ENCODE data around the gene KASH5. TPM values are rescaled to one million over a fixed set of nuclear protein-coding genes. Genes with fewer than 3 reads are reported as not detected.

The KASH5 gene
- total and polyA plus RNA-seq, 2 of the 13 experiments (the other 11 are each of a cell fraction or from before 2014, with no cell fraction given): not detected

DNA sequence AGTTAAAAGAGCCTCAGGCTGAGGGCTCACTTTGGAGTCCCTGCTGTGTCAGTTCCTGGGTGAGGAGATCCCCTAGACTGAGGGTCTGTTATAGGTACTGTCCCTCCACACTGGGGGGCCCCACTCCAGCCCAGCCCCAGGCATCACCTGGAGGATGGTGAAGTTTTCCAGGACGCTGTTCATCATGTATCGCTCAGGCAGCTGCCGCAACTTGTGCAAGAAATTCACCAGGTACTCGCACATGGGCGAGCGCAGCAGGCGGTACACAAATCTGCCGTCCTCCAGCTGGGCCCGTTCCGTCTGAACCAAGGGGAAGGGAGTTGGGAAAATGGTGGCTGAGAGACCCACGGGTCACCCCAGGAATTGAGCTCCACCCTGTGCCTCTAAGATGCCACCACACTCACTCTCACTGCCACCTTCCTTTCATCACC is 45.7 kb upstream of the KASH5 start:
- Histone ChIP-seq H3K9ac (ENCODE audit: insufficient read depth, low read depth, low read length) (no peak overlapping the region), H3K9me3 (ENCODE audit: low read length) (no peaks in the 10 kb centered on the region), H3K4me3 (replicated peaks in 1 of 3; ENCODE audit: insufficient read depth in 1 of 3, low read depth in 2 of 3, low read length in 3 of 3) (no peak overlapping the region), H3K79me2 (ENCODE audit: insufficient read depth, low read length) (no peaks in the 10 kb centered on the region), H3K36me3 (replicated peaks in 1 of 2; ENCODE audit: control insufficient read depth in 1 of 2, insufficient read depth in 2 of 2, low read length in 2 of 2) (peaks cover 5 to 6% of the 10 kb centered on the region in 2 experiments; a peak in 2 of 5 replicates), H3K4me2 (ENCODE audit: low read depth, low read length) (no peak overlapping the region), H4K20me1 (ENCODE audit: insufficient read depth, low read length) (no peaks in the 10 kb centered on the region), H2AFZ (ENCODE audit: low read length) (no peak overlapping the region), H3K27ac (ENCODE audit: extremely low read length, insufficient read depth, low read length) (no peak overlapping the region), H3K27me3 (ENCODE audit: control insufficient read depth in 1 of 2, insufficient read depth in 2 of 2, low read length in 2 of 2) (no peaks in the 10 kb centered on the region), H3K4me1 (ENCODE audit: insufficient read depth, low read length) (peaks cover 15% of the 10 kb centered on the region)
- in situ Hi-C loops (cut with HindIII; ENCODE audit: extremely low pct_ligation_motif_present, low pct_unique_long_range_greater_than_20kb): no loop called here
- BruUV-seq (replicated peaks): no TSS peak
- TF ChIP-seq ZNF205 (CRISPR knock-in tag; IDR thresholded peaks at IDR 0.05) (no peak), ZNF280D (CRISPR knock-in tag; IDR thresholded peaks at IDR 0.05) (no peak), SUZ12 (IDR thresholded peaks at IDR 0.05; ENCODE audit: low read depth, low read length) (no peak), PLRG1 (conservative IDR thresholded peaks at IDR 0.05) (no peak), LRRFIP1 (CRISPR knock-in tag; conservative IDR thresholded peaks at IDR 0.05) (no peak), MEF2D (CRISPR knock-in tag; IDR thresholded peaks at IDR 0.05) (no peak), ZNF256 (CRISPR knock-in tag; conservative IDR thresholded peaks at IDR 0.05) (no peak), ZNF232 (CRISPR knock-in tag; IDR thresholded peaks at IDR 0.05; ENCODE audit: borderline replicate concordance) (no peak), ZFP82 (CRISPR knock-in tag; IDR thresholded peaks at IDR 0.05; ENCODE audit: borderline replicate concordance) (no peak), ZNF761 (CRISPR knock-in tag; conservative IDR thresholded peaks at IDR 0.05) (no peak)
- no peak for FAIRE-seq
- ChIA-PET POLR2A (no interaction called here), CTCF (ENCODE audit: low intra/inter-chr PET ratio, low total read pairs) (no interaction called here)
- intact Hi-C loops (cut with micrococcal nuclease; ENCODE audit: unreplicated experiment): no loop called here
- WGBS (ENCODE audit: low lambda C conversion rate): no CpG with 5 or more reads among the region's 11 CpGs
- ATAC-seq: no peak
- DNase-seq (ENCODE audit: low spot score): no peak

All from HepG2 (cell line).